HG03097 (cell line): ENCODE data around the gene APEX2.
A peak's percentile ranks its signal among the peaks of the same experiment; 100 is the strongest.
"Not testable (repeated sequence)": the region's sequence is repeated elsewhere in the genome, so short reads cannot be mapped to it uniquely, and the experiment has no call there.

Experiments
- ATAC-seq: cut with Tn5 transposase; IDR thresholded peaks from one replicate; pipeline ENCODE4 v1.9.1; 2021; ENCODE audit not compliant: unreplicated experiment, low FRiP score

APEX2 gene

GRCh38 chrX:54999717-55000598 is at the start of gene APEX2:
TSS of gene APEX2 (plus strand) at chrX:55000363. CDS start at chrX:55000423, 60 bp downstream.
- ATAC-seq, result peak; percentile 93

- no peak for ATAC-seq
These were observed 49.3 kb upstream of the APEX2 start for GRCh38 chrX:54950730-54951375.

- ATAC-seq, result no peak
These were observed 38.4 kb upstream of the APEX2 start for GRCh38 chrX:54961750-54962149.

- ATAC-seq, result no peak
These were observed 35.2 kb upstream of the APEX2 start for GRCh38 chrX:54964766-54965497.

GRCh38 chrX:54977387-54977786 is 22.8 kb upstream of the APEX2 start:
- no peak for ATAC-seq

- no peak for ATAC-seq
These were observed 21.7 kb upstream of the APEX2 start for GRCh38 chrX:54978448-54978847.

- no peak for ATAC-seq
These were observed 20.7 kb upstream of the APEX2 start for GRCh38 chrX:54979432-54979831.

- no peak for ATAC-seq
These were observed 19.8 kb upstream of the APEX2 start for GRCh38 chrX:54980334-54980733.

- ATAC-seq, result not testable (repeated sequence)
These were observed 16.9 kb upstream of the APEX2 start for GRCh38 chrX:54983306-54983705.

- no peak for ATAC-seq
These were observed 8.5 kb upstream of the APEX2 start for GRCh38 chrX:54991706-54992105.

- ATAC-seq, result no peak
These were observed 7.1 kb upstream of the APEX2 start for GRCh38 chrX:54992911-54993622.

GRCh38 chrX:54994099-54994498 is 6.1 kb upstream of the APEX2 start, which contains the start of gene PFKFB1:
TSS of gene PFKFB1 (minus strand) at chrX:54994188. CDS start at chrX:54994007, 181 bp downstream.
- no peak for ATAC-seq

- ATAC-seq, result no peak
These were observed 5.4 kb upstream of the APEX2 start for GRCh38 chrX:54994668-54995351.

GRCh38 chrX:54995621-54996020 is 4.5 kb upstream of the APEX2 start:
- no peak for ATAC-seq

- no peak for ATAC-seq
These were observed 4.1 kb downstream of the APEX2 start for GRCh38 chrX:55004231-55004630.

- no peak for ATAC-seq
These were observed 5.1 kb downstream of the APEX2 start for GRCh38 chrX:55005256-55005655.

- no peak for ATAC-seq
These were observed 6.9 kb downstream of the APEX2 start for GRCh38 chrX:55006827-55007621.

GRCh38 chrX:55007656-55008055 is 7.5 kb downstream of the APEX2 start:
- ATAC-seq, result no peak
